Bone marrow (tissue), 2 donors: ENCODE measurements around the gene ARL17A.
A peak's percentile ranks its signal among the peaks of the same experiment; 100 is the strongest.
"Not testable (repeated sequence)": the region's sequence is repeated elsewhere in the genome, so short reads cannot be mapped to it uniquely, and the experiment has no call there.

Experiments used
- DNase-seq, 2 donors: peaks; one replicate each; lab custom pipeline; 2025; lab: John Stamatoyannopoulos, UW

ARL17A gene

DNA sequence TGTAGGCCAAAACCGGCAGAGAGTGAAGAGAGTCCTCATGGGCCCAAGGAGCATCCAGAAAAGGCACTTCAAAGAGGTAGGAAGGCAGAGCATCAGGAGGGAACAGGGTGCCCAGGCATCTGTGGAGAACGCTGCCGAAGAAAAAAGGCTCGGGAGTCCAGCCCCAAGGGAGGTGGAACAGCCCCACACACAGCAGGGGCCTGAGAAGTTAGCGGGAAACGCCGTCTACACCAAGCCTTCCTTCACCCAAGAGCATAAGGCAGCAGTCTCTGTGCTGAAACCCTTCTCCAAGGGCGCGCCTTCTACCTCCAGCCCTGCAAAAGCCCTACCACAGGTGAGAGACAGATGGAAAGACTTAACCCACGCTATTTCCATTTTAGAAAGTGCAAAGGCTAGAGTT, 30.9 kb downstream of the ARL17A start:
- DNase-seq, result not testable (repeated sequence)

DNA sequence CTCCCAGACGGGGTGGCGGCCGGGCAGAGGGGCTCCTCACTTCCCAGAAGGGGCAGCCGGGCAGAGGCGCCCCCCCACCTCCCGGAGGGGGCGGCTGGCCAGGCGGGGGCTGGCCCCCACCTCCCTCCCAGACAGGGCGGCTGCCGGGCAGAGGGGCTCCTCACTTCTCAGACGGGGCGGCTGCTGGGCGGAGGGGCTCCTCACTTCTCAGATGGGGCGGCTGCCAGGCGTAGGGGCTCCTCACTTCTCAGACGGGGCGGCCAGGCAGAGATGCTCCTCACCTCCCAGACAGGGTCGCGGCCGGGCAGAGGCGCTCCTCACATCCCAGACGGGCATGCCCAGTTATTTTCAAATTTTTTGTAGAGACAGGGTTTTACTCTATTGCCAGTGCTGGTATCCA, 44.8 kb downstream of the ARL17A start:
- DNase-seq, result not testable (repeated sequence)

- DNase-seq, result not testable (repeated sequence)
Measured at GRCh38 chr17:46512168-46512567, 67.3 kb downstream of the ARL17A start, which contains the start of gene LRRC37A2. Gene LRRC37A2 (plus strand): TSS chr17:46512468. CDS start chr17:46512713, 245 bp downstream.

GRCh38 chr17:46505896-46506295, 73.6 kb downstream of the ARL17A start:
- DNase-seq, result not testable (repeated sequence)

GRCh38 chr17:46499437-46500139, 79.9 kb downstream of the ARL17A start:
- not testable (repeated sequence) for DNase-seq

GRCh38 chr17:46492021-46492420, 87.5 kb downstream of the ARL17A start:
- DNase-seq, result not testable (repeated sequence)

- DNase-seq, result not testable (repeated sequence)
Measured at GRCh38 chr17:46481310-46481709, 98.2 kb downstream of the ARL17A start.

DNA sequence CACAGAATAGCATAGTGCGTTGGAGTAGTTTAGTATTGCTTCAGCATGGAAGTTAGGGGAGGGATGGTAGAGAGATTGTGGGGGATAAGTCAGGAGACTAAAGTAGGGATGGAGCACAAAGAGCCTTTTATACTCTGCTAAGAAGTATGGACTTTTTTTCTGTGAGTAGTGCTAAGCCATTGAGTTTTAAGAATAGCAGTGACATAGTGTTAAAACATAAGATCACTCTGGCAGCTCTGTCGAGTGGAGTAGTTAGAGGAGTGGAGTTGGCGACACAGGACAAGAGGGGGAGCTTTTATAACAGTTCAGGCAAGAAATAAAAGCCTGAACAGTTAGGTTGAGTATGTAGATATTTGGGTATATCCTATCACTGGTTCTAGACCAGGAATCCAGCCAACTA, 100.7 kb downstream of the ARL17A start:
- not testable (repeated sequence) for DNase-seq

GRCh38 chr17:46475583-46475982, 103.9 kb downstream of the ARL17A start:
- DNase-seq, result peak in 1 of 2 donors; percentile 5

DNA sequence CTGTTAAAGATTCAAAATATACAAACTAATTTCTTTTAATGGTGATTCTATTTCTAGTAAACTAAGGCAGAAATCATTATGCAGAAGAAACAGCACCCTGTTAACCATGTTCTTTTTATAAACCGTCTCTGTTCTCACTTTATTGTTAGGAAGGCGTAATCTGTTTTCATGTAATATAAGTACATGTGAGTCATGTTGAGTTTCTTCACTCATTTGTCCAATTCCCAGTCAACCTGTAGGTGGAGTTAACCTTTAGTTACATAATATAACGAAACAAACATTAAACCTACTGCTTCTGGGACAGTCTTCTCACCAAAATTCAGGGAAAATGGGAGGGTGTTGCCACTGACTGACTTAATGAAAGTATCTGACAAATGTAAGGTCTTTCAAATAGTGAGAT, 105.0 kb downstream of the ARL17A start:
- not testable (repeated sequence) for DNase-seq

- not testable (repeated sequence) for DNase-seq
Measured at GRCh38 chr17:46467618-46468017, 111.9 kb downstream of the ARL17A start.
